Adrenal gland (tissue), 12 donors: ENCODE results near the gene IL1RAPL2. TPM values are rescaled to one million over a fixed set of nuclear protein-coding genes. Genes with fewer than 3 reads are reported as not detected.

Experiments used
- DNase-seq, 7 donors: peaks; one replicate each; pipeline ENCODE4 v3.0.0-alpha.2; 2019 to 2020
- H3K27ac ChIP-seq, 5 donors: fragments of 200-600 bp; sonication (generic) in 4 of 5; 1 replicate in 3 of 5; 2 replicates in 2 of 5; pipeline versions ENCODE4 v1.5.1 to v1.8.0; 2016 to 2020; ENCODE audit warnings: mild to moderate bottlenecking in 1 of 5
- H3K27me3 ChIP-seq: fragments of 200-600 bp; 2 replicates; pipeline ENCODE4 v1.8.0; 2021
- H3K36me3 ChIP-seq, 2 donors: fragments of 200-600 bp; replicated peaks in 1 of 2; 1 replicate in 1 of 2; 2 replicates in 1 of 2; pipeline versions ENCODE4 v1.5.1 to v1.8.0; 2018 to 2022
- H3K4me1 ChIP-seq, 2 donors: fragments of 200-600 bp; replicated peaks in 1 of 2; 1 replicate in 1 of 2; 2 replicates in 1 of 2; pipeline versions ENCODE4 v1.5.1 to v1.8.0; 2018 to 2021
- H3K4me3 ChIP-seq, 4 donors: fragments of 200-600 bp; sonication (generic) in 3 of 4; one replicate each; pipeline ENCODE4 v1.5.1; 2016 to 2018
- H3K9me3 ChIP-seq, 3 donors: fragments of 200-600 bp; sonication (generic) in 1 of 3; replicated peaks in 1 of 3; 1 replicate in 2 of 3; 2 replicates in 1 of 3; pipeline versions ENCODE4 v1.5.1 to v1.8.0; 2016 to 2021
- POLR2A ChIP-seq, 2 donors: fragments of 450-650 bp; IDR thresholded peaks; one replicate each; pipeline ENCODE4 v1.6.1; 2017; ENCODE audit warnings: antibody characterized with exemption in 2 of 2, mild to moderate bottlenecking in 2 of 2, moderate library complexity in 1 of 2
- WGBS, 4 donors: extraction: QIAGEN DNeasy Blood & Tissue Kit in 2 of 4; methylation state at CpG; one replicate each; pipeline versions ENCODE4 v1.1.5 to v1.1.7; 2013 to 2017; 5-methylcytosine and 5-hydroxymethylcytosine counted together
- intact Hi-C, 2 donors: fragments of 100-400 bp; cut with DNase I; formaldehyde crosslinking; loops; one replicate each; pipeline versions ENCODE4 v1.14.1 to v1.15.0; 2022 to 2023
- polyA plus RNA-seq, 3 donors: library from polyadenylated mRNA; stranded (reverse); fragments of 200-250 nt in 2 of 3; fragments of 350-450 nt in 1 of 3; fragmentation: Illumina TruSeq in 1 of 3; extraction: RNeasy Lipid Tissue Mini Kit (QIAGEN cat#74804) in 1 of 3; gene quantifications; one replicate each; pipeline ENCODE4 v1.2.3, GENCODE V29; 2013 to 2014
- total RNA-seq, 9 donors: library from RNA; depleted of rRNA in 4 of 9; stranded (reverse); fragments of >200 nt in 4 of 9; fragments of 120-200 nt in 1 of 9; fragmentation: NEBNext Ultra II Directional in 1 of 9; extraction: Animal tissue kit (Norgen Biotek cat#: 25700) in 1 of 9; gene quantifications; one replicate each; pipeline versions ENCODE4 v1.1.0 to v1.2.4, GENCODE V29; 2013 to 2023
- TF ChIP-seq, protein P1 (sequence below), 6 experiments: fragments of 450-650 bp in 4 of 6; fragments of 200-600 bp in 2 of 6; sonication (generic) in 1 of 6; IDR thresholded peaks; 1 replicate in 5 of 6; 2 replicates in 1 of 6; pipeline versions ENCODE4 v1.5.1 to v1.8.0; 2016 to 2021; ENCODE audit warnings: antibody characterized with exemption in 6 of 6, mild to moderate bottlenecking in 2 of 6, moderate library complexity in 1 of 6
- donor health status: healthy with polysubstance abuse.
- donor health status: Bipolar disorder and iron deficiency.
- donor health status: DM: yes; HTN: yes; CAD: no.
- donor health status: DM: no; HTN: no; CAD: no.
- donor health status: DM: no; HTN: no; CAD: no.
- donor health status: DM: yes; HTN: yes; CAD: no.

The IL1RAPL2 gene
- total and polyA plus RNA-seq, 12 donors = 0.27 to 8.4 (median 0.64) TPM; not detected in 5

DNA sequence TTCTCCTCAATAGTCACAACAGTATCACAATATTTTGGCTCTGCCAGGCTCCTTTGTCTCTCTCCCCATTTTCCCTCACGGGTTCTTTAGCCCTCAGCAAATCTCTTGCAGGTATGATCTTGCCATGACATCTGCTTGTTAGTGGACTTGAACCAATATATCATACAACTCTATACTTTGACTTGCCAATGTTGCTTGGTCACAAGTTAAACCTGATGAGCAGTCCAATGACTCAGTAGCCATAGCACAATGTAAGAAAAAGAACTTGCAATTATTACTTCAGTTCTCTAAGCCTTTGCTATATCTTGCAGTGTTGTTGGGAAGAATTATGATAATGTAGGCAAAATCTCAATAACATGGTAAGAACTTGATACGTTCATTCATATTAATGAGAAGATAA is 1081.8 kb downstream of the IL1RAPL2 start:
- no peak overlapping the region for H3K4me3 ChIP-seq
- intact Hi-C loops = no loop called here
- TF ChIP-seq, protein P1, sequence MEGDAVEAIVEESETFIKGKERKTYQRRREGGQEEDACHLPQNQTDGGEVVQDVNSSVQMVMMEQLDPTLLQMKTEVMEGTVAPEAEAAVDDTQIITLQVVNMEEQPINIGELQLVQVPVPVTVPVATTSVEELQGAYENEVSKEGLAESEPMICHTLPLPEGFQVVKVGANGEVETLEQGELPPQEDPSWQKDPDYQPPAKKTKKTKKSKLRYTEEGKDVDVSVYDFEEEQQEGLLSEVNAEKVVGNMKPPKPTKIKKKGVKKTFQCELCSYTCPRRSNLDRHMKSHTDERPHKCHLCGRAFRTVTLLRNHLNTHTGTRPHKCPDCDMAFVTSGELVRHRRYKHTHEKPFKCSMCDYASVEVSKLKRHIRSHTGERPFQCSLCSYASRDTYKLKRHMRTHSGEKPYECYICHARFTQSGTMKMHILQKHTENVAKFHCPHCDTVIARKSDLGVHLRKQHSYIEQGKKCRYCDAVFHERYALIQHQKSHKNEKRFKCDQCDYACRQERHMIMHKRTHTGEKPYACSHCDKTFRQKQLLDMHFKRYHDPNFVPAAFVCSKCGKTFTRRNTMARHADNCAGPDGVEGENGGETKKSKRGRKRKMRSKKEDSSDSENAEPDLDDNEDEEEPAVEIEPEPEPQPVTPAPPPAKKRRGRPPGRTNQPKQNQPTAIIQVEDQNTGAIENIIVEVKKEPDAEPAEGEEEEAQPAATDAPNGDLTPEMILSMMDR (IDR thresholded peaks at IDR 0.05) = no peak
- no peak for TF ChIP-seq POLR2A (IDR thresholded peaks at IDR 0.05)
- H3K27me3 ChIP-seq = peaks cover 6% of the 10 kb centered on the region
- H3K4me1 ChIP-seq = no peaks in the 10 kb centered on the region
- no peak overlapping the region for H3K27ac ChIP-seq
- DNase-seq = no peak
- no peaks in the 10 kb centered on the region for H3K9me3 ChIP-seq
- H3K36me3 ChIP-seq = no peaks in the 10 kb centered on the region
- WGBS, 4 donors = 67 to 93% (median 81%) methylated on average over 2 of the region's 2 CpGs

DNA sequence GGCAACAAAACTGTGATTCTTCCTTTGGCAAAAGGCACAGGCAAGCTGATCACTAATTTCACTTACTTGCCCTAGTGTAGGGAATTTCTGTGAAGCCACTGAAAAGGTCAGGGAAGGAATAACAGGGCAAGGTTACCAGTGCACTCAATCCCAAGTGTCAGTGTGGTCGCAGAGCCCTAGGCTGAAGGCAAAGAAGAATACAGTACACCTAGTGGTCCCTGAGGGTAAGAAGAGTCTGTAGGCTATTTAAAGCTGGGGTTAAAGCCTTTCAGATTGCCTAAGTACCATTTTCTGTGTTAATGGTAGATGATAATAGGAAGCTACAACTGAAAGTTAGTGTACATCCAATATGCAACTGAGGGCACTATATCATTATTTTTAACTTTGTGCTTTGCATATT is 1082.7 kb downstream of the IL1RAPL2 start:
- H3K27ac ChIP-seq = no peak overlapping the region
- no peaks in the 10 kb centered on the region for H3K36me3 ChIP-seq
- TF ChIP-seq POLR2A (IDR thresholded peaks at IDR 0.05) = no peak
- TF ChIP-seq, protein P1 (IDR thresholded peaks at IDR 0.05) = no peak
- 50 to 67% (median 58%) methylated on average over 1 of the region's 1 CpG for WGBS, 4 donors
- intact Hi-C loops = no loop called here
- H3K27me3 ChIP-seq = peaks cover 6% of the 10 kb centered on the region
- H3K4me1 ChIP-seq = no peaks in the 10 kb centered on the region
- DNase-seq = no peak
- H3K9me3 ChIP-seq = no peaks in the 10 kb centered on the region
- no peak overlapping the region for H3K4me3 ChIP-seq

DNA sequence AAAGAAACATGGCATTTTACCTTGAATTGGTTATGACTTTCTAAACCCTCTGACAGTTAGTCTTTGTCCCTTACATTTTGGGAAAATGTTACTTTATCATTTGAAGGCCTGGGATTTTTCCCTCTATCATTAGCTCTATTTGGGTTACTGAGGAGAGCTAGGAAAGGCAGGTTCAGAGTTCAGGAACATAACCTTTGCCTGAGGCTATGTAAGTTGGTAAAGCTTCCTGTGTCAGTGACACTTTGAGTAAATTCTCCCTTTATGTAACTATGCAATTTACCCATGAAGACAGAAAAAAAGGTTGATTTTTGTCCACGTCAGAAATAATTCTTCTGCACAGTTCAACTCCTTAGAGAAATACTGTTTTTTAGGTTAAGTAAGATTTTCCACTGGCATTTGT is 1084.6 kb downstream of the IL1RAPL2 start:
- no peak for TF ChIP-seq POLR2A (IDR thresholded peaks at IDR 0.05)
- TF ChIP-seq, protein P1 (IDR thresholded peaks at IDR 0.05) = no peak
- DNase-seq = no peak
- no peaks in the 10 kb centered on the region for H3K9me3 ChIP-seq
- H3K4me1 ChIP-seq = no peaks in the 10 kb centered on the region
- no peak overlapping the region for H3K27ac ChIP-seq
- intact Hi-C loops = no loop called here
- H3K36me3 ChIP-seq = no peaks in the 10 kb centered on the region
- no peak overlapping the region for H3K4me3 ChIP-seq
- peaks cover 6% of the 10 kb centered on the region for H3K27me3 ChIP-seq
- 31 to 83% (median 63%) methylated on average over 1 of the region's 1 CpG for WGBS, 4 donors

DNA sequence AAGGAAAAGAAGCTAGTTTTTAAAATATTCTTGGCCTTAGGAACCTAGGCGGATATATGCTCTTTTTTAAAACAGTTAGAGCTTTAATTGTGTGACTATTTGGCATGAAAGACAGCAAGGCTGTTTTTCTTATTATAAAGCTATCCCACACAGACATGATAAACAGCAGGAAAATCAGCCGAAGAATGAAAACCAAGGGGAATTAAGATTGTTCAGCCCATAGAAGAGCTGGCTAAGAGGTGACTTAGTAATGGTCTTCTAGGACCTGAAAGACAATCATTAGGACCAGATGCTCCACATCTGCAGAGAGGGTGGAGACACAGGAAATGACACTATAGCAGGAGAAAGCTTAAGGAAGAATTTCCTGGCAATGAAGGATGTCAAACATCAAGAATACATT is 1085.0 kb downstream of the IL1RAPL2 start:
- Histone ChIP-seq H3K27ac (no peak overlapping the region), H3K9me3 (no peaks in the 10 kb centered on the region), H3K4me3 (no peak overlapping the region), H3K36me3 (no peaks in the 10 kb centered on the region), H3K4me1 (no peaks in the 10 kb centered on the region), H3K27me3 (peaks cover 6% of the 10 kb centered on the region)
- intact Hi-C loops = no loop called here
- DNase-seq = no peak
- TF ChIP-seq, protein P1 (IDR thresholded peaks at IDR 0.05) = no peak
- 77 to 93% (median 80%) methylated on average over 2 of the region's 2 CpGs for WGBS, 4 donors
